HUES6 (cell line): ENCODE results near the gene DZIP1L.
A peak's percentile ranks its signal among the peaks of the same experiment; 100 is the strongest.
"Not testable (repeated sequence)": the region's sequence is repeated elsewhere in the genome, so short reads cannot be mapped to it uniquely, and the experiment has no call there.

Source experiments
- H3K27ac ChIP-seq: 2 replicates; pipeline ENCODE4 v1.7.0; 2013; ENCODE audit warnings: low read depth, mild to moderate bottlenecking, low read length, inconsistent platforms
- H3K27me3 ChIP-seq: 2 replicates; pipeline ENCODE4 v1.6.1; 2013; ENCODE audit warnings: low read length; ENCODE audit not compliant: control insufficient read depth, insufficient read depth
- H3K36me3 ChIP-seq: 2 replicates; pipeline ENCODE4 v1.6.1; 2013; ENCODE audit warnings: low read length; ENCODE audit not compliant: control insufficient read depth, insufficient read depth
- H3K4me1 ChIP-seq: 2 replicates; pipeline ENCODE4 v1.6.1; 2013; ENCODE audit warnings: low read length; ENCODE audit not compliant: control insufficient read depth, insufficient read depth
- H3K4me3 ChIP-seq: 2 replicates; pipeline ENCODE4 v1.5.1; 2013; ENCODE audit warnings: low read depth, low read length
- H3K9ac ChIP-seq: one replicate; pipeline ENCODE4 v1.6.1; 2013; ENCODE audit warnings: mild to moderate bottlenecking, low read length
- H3K9me3 ChIP-seq: 2 replicates; pipeline ENCODE4 v1.6.1; 2013; ENCODE audit warnings: low read depth, low read length; ENCODE audit not compliant: control insufficient read depth, insufficient read depth

The DZIP1L gene, protein sequence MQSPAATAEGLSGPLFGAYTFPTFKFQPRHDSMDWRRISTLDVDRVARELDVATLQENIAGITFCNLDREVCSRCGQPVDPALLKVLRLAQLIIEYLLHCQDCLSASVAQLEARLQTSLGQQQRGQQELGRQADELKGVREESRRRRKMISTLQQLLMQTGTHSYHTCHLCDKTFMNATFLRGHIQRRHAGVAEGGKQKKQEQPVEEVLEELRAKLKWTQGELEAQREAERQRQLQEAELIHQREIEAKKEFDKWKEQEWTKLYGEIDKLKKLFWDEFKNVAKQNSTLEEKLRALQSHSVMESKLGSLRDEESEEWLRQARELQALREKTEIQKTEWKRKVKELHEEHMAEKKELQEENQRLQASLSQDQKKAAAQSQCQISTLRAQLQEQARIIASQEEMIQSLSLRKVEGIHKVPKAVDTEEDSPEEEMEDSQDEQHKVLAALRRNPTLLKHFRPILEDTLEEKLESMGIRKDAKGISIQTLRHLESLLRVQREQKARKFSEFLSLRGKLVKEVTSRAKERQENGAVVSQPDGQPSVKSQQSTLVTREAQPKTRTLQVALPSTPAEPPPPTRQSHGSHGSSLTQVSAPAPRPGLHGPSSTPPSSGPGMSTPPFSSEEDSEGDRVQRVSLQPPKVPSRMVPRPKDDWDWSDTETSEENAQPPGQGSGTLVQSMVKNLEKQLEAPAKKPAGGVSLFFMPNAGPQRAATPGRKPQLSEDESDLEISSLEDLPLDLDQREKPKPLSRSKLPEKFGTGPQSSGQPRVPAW

DNA sequence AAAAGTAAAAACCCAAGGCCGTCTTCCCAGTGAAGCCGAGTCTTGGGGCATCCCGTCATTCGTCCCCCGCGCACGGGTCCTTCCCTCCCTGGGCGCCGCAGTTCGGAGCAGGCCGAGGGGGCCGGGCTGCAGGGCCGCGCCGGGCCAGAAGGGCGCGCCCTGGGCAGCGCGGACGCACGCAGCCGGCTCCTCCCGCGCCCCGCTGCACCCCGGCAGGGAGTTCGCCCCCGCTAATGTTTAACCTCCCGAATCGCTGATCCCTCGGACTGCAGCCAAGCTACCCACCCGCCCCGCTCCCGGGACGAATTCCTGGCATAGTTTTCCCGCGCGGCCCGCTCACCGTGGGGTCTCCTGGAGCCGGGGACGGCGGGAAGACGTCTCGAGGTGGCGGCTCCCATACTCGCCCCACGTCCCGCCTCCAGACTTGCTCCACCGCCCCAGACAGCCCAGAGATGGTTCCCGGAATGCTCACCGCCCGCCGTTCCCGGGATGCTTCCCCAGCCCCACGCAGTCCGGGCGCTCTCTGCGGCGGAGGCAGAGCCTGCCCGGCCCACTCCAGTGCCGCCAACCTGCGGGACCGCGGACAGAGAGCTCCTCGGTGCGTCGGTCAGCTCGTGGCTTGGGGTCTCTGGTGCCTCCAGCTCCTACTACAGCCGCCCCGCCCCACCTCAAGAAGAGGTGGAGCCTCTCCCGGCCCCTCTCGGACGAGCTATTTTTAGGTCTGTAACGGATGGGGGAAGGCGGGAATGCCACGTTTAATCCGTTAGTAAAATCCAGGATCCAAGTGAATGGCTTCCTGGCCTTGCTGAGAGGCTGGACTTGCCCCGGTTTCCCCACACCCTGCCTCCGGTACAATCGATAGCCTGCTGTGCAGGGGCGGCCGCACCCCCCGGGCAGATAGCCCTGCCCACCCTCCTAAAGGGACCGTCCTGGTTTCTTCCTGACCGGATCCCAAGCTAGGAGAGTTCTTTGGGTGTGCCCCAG lies at the start of gene DZIP1L:
DZIP1L (minus strand) TSS at position 621 of the 984 bp plus-strand sequence. CDS start 11,637 bp downstream, outside the sequence.
- Histone ChIP-seq H3K9ac (peak within 1 kb of the TSS; percentile 81), H3K4me1 (peaks cover 21% of the 10 kb centered on the region), H3K36me3 (no peaks in the 10 kb centered on the region), H3K27me3 (no peaks in the 10 kb centered on the region), H3K27ac (peak within 1 kb of the TSS; percentile 88; the same call in 1 of the 2 replicates), H3K9me3 (peaks cover 3% of the 10 kb centered on the region; the same call in 1 of the 2 replicates), H3K4me3 (peak within 1 kb of the TSS; percentile 75)

DNA sequence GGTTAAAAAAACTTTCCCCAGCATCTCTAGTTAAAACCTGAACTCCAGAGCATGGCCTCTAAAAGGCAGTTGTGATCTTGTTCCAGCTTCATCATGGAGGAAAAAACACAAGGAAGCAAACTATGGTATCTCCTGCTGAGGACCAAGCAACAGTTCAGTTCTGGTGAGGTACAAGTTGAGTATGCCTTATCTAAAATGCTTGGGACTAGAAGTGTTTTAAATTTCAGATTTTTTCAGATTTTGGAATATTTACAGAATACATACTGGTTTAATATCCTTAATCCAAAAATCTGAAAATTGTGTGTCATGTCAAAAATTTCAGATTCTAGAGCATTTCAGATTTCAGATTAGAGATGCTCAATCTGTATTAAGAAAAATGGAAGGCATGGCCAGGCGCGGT lies 49.7 kb upstream of the DZIP1L start:
- H3K9ac ChIP-seq: no peak overlapping the region
- H3K27me3 ChIP-seq: no peaks in the 10 kb centered on the region
- H3K36me3 ChIP-seq: peaks cover 72% of the 10 kb centered on the region
- H3K27ac ChIP-seq: no peak overlapping the region
- no peaks in the 10 kb centered on the region for H3K9me3 ChIP-seq
- no peaks in the 10 kb centered on the region for H3K4me1 ChIP-seq
- H3K4me3 ChIP-seq: no peak overlapping the region

DNA sequence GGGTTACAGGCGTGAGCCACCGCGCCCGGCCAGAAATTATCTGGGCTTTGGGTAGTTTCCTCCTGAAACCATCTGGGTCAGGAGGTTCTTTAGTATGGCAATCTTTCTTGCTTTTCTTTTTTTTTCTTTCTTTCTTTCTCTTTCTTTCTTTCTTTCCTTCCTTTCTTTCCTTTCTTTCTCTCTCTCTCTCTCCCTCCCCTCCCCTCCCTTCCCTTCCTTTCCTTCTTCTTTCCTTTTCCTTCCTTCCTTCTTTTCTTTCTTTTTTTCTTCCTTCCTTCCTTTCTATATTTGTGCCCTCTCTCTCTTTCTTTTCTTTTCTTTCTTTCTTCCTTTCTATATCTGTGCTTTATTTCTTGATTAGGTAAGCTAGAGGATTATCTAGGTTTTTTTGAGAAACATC lies 42.3 kb upstream of the DZIP1L start:
- H3K4me1 ChIP-seq: no peaks in the 10 kb centered on the region
- H3K4me3 ChIP-seq: no peak overlapping the region
- peaks cover 11% of the 10 kb centered on the region; the same call in 1 of the 2 replicates for H3K9me3 ChIP-seq
- no peak overlapping the region for H3K27ac ChIP-seq
- no peaks in the 10 kb centered on the region for H3K27me3 ChIP-seq
- peaks cover 16% of the 10 kb centered on the region for H3K36me3 ChIP-seq
- no peak overlapping the region for H3K9ac ChIP-seq

DNA sequence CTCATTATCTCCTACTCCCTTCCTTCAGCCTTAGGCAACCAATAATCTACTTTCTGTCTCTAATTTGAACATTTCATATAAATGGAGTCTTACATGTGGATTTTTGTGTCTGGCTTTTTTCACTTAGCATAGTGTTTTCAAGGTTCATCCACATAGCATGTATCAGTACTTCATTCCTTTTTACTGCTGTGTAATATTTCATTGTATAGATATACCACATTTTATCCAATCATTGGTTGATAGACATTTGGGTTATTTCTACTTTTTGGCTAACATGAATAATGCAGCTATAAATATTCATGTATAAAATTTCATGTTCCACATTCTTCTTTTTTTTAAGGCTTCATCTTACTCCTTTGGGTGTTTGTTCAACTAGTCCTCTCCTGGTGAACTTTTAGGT lies 39.1 kb upstream of the DZIP1L start:
- H3K27me3 ChIP-seq: no peaks in the 10 kb centered on the region
- peaks cover 11% of the 10 kb centered on the region; the same call in 1 of the 2 replicates for H3K9me3 ChIP-seq
- H3K27ac ChIP-seq: no peak overlapping the region
- no peaks in the 10 kb centered on the region for H3K36me3 ChIP-seq
- no peak overlapping the region for H3K9ac ChIP-seq
- no peaks in the 10 kb centered on the region for H3K4me1 ChIP-seq
- H3K4me3 ChIP-seq: no peak overlapping the region

DNA sequence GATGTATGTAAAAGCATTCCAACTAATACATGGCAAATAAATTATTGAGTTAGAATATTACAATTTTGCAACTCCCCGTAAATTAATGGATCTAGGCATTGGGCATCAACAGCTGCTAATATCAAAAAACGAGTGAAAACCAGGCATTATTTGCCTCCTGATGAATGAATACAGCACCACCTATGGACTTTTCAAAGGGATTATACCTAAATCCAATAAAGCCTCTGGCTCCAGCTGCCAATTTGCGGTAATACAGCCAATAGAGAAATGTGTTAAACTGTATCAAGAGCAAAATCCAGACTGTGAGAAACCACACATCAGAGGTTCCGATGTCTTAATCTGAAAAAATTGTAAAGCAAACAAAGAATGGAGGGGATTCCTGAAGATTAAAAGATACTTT lies 33.1 kb upstream of the DZIP1L start:
- H3K27ac ChIP-seq: no peak overlapping the region
- H3K4me1 ChIP-seq: no peaks in the 10 kb centered on the region
- no peaks in the 10 kb centered on the region for H3K27me3 ChIP-seq
- H3K4me3 ChIP-seq: no peak overlapping the region
- no peaks in the 10 kb centered on the region; the same call in 1 of the 2 replicates for H3K9me3 ChIP-seq
- no peak overlapping the region for H3K9ac ChIP-seq
- no peaks in the 10 kb centered on the region for H3K36me3 ChIP-seq

DNA sequence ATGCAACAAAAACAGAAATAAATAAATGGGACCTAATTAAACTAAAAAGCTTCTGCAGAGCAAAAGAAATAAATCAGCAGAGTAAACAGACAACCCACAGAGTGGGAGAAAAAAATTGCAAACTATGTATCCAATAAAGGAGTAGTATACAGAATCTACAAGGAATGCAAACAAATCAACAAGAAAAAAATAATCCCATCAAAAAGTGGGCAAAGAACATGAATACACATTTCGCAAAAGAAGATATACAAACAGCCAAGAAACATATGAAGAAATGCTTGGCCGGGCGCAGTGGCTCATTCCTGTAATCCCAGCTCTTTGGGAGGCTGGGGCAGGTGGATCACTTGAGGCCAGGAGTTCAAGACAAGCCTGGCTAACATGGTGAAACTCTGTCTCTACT lies 26.8 kb upstream of the DZIP1L start:
- not testable (repeated sequence) for H3K36me3 ChIP-seq

DNA sequence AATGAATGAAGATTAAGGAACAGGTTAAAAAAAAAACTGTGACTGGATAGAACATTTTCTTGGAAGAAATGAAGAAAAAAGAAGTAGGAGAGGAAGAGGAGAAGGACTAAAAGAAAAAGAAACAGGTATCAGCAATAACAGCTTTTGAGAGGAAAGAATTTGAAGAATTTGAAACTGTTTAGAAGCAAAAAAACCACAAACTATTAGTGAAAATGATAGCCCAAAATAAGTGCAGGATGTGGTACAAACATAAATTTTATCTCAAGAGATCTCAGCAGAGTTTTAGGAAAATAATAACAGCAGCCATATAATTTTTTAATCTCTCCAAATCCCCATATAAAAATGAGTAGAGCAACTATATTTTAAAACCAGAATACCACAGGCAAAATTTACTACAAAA lies 25.5 kb upstream of the DZIP1L start:
- no peaks in the 10 kb centered on the region for H3K4me1 ChIP-seq
- no peaks in the 10 kb centered on the region for H3K27me3 ChIP-seq
- no peaks in the 10 kb centered on the region for H3K36me3 ChIP-seq
- no peak overlapping the region for H3K4me3 ChIP-seq
- H3K27ac ChIP-seq: no peak overlapping the region
- H3K9ac ChIP-seq: no peak overlapping the region
- H3K9me3 ChIP-seq: no peaks in the 10 kb centered on the region

More for the DNA sequence above, 26.8 kb upstream of the DZIP1L start:
- H3K9ac ChIP-seq, H3K9me3 ChIP-seq, H3K4me3 ChIP-seq, H3K4me1 ChIP-seq, H3K27me3 ChIP-seq, H3K27ac ChIP-seq: not testable (repeated sequence)

DNA sequence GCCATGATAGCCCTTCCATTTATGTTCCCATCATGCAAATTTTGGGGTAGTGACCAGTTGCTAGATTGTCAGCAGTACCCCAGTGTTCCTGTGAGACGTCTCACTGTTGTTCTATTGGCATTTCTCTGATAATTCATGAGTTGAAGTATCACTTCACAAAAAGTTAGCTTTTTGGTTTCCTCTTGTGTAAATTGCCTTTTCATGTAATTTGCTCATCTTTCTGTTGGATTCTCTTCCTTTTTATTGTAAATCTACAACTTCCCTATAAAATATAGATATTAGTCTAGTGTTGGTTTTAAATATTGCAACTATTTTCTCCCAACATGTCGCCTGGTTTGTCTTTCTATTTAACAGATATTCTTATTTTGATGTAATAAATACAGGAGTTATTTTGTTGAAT lies 24.3 kb upstream of the DZIP1L start:
- H3K4me1 ChIP-seq: 0 out of 2 replicates have a peak, but pooled peaks cover 4% of the 10 kb centered on the region
- no peak overlapping the region for H3K4me3 ChIP-seq
- no peak overlapping the region for H3K27ac ChIP-seq
- no peak overlapping the region for H3K9ac ChIP-seq
- H3K36me3 ChIP-seq: no peaks in the 10 kb centered on the region
- H3K27me3 ChIP-seq: no peaks in the 10 kb centered on the region
- H3K9me3 ChIP-seq: no peaks in the 10 kb centered on the region

DNA sequence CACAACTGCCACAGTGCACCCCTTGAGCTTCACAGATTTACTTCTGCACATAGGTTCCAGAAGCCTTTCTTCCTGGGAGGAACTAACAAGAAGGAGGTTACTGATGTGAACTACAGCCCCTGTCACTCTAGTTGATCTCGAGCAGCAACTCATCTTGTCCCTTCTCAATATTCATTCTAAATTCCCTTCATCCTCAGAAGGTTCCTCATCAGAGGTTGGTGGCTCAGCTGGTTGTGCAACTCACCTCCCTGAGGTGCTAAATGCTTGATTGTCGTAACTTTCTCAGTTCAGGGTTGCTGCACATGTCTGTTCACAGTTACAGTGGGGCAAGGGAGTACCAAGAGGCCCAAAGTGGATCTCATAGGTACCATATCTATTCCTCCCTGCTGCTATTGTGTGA lies 22.5 kb upstream of the DZIP1L start:
- H3K9me3 ChIP-seq: no peaks in the 10 kb centered on the region
- no peaks in the 10 kb centered on the region for H3K27me3 ChIP-seq
- 0 out of 2 replicates have a peak, but pooled peaks cover 4% of the 10 kb centered on the region for H3K4me1 ChIP-seq
- H3K27ac ChIP-seq: no peak overlapping the region
- no peak overlapping the region for H3K9ac ChIP-seq
- H3K36me3 ChIP-seq: no peaks in the 10 kb centered on the region
- no peak overlapping the region for H3K4me3 ChIP-seq

DNA sequence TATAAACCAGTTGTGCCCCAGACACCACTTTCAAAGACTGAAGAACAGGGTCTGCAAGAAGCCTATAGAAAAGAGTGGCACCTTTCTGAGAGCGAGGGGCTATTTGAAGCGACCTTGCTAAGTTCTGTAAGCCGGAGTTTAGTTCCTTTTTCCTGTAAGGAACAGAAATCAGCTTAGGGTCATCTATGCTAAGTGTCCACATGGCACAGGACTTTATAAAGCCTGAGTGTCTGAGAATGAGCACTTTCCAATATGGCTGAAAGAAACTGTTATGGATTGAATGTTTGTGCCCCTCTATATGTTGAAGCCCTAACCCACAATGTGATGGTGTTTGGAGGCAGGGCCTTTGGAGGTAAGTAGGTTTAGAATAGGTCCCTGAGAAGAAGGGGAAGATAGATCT lies 20.8 kb upstream of the DZIP1L start:
- Histone ChIP-seq H3K9ac (no peak overlapping the region), H3K36me3 (no peaks in the 10 kb centered on the region), H3K4me3 (no peak overlapping the region), H3K4me1 (0 out of 2 replicates have a peak, but pooled peaks cover 4% of the 10 kb centered on the region), H3K27me3 (no peaks in the 10 kb centered on the region), H3K27ac (no peak overlapping the region), H3K9me3 (no peaks in the 10 kb centered on the region)
